KMS-11 (cell line): Measurements from ENCODE around the gene VPREB1.
"Not testable (repeated sequence)": the region's sequence is repeated elsewhere in the genome, so short reads cannot be mapped to it uniquely, and the experiment has no call there.

Experiments used
- H2AFZ ChIP-seq: fragments of 200-600 bp; sonication (generic); 2 replicates; pipeline ENCODE4 v1.6.1; 2016; ENCODE audit warnings: antibody characterized with exemption, mixed run types, low read depth
- H3K27ac ChIP-seq: fragments of 200-600 bp; sonication (generic); 2 replicates; pipeline ENCODE4 v1.6.1; 2016; ENCODE audit warnings: mild to moderate bottlenecking, mixed run types
- H3K27me3 ChIP-seq: fragments of 200-600 bp; sonication (generic); 2 replicates; pipeline ENCODE4 v1.6.1; 2017; ENCODE audit warnings: mild to moderate bottlenecking, low read depth, mixed run types, moderate library complexity; ENCODE audit not compliant: insufficient read depth
- H3K36me3 ChIP-seq: fragments of 200-600 bp; sonication (generic); 2 replicates; pipeline ENCODE4 v1.6.1; 2017; ENCODE audit warnings: mild to moderate bottlenecking, mixed run types; ENCODE audit not compliant: insufficient read depth
- H3K4me1 ChIP-seq: fragments of 200-600 bp; sonication (generic); 2 replicates; pipeline ENCODE4 v1.6.1; 2016; ENCODE audit warnings: mild to moderate bottlenecking, low read depth, mixed run types; ENCODE audit not compliant: poor library complexity, severe bottlenecking
- H3K4me2 ChIP-seq: fragments of 200-600 bp; sonication (generic); 2 replicates; pipeline ENCODE4 v1.7.0; 2016; ENCODE audit warnings: mild to moderate bottlenecking, mixed run types
- H3K4me3 ChIP-seq: fragments of 200-600 bp; sonication (generic); IDR thresholded peaks from 2 replicates; pipeline ENCODE4 v1.6.1; 2017; ENCODE audit warnings: low read depth, low read length, mixed read lengths; ENCODE audit not compliant: insufficient read depth
- H3K79me2 ChIP-seq: fragments of 200-600 bp; sonication (generic); 2 replicates; pipeline ENCODE4 v1.6.1; 2016; ENCODE audit warnings: low read depth, mixed run types; ENCODE audit not compliant: insufficient read depth
- H3K9ac ChIP-seq: fragments of 200-600 bp; sonication (generic); 2 replicates; pipeline ENCODE4 v1.6.1; 2016; ENCODE audit warnings: mild to moderate bottlenecking, mixed run types
- H4K20me1 ChIP-seq: fragments of 200-600 bp; sonication (generic); 2 replicates; pipeline ENCODE4 v1.6.1; 2016; ENCODE audit warnings: mild to moderate bottlenecking, mixed run types; ENCODE audit not compliant: insufficient read depth

Gene VPREB1

DNA sequence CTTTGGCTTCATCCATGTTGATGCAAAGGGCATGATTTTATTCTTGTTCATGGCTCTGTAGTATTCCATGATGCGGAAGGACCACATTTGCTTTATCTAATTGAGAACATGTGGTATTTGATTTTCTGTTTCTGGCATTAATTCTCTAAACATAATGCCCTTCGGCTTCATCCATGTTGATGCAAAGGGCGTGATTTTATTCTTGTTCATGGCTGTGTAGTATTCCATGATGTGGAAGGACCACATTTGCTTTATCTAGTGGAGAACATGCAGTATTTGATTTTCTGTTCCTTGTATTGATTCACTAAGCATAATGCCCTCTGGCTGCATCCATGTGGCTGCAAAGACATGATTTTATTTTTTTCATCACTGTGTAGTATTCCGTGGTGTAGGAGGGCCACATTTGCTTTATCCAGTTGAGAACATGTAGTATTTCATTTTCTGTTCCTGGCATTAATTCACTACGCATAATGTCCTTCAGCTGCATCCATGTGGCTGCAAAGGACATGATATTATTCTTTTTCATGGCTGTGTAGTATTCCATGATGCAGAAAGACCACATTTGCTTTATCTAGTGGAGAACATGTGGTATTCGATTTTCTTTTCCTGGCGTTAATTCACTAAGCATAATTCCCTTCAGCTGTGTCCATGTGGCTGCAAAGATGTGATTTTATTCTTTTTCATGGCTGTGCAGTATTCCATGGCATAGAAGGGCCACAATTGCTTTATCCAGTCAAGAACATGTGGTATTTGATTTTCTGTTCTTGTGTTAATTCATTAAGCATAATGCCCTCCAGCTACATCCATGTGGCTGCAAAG lies 14.2 kb downstream of the VPREB1 start:
- H3K9ac ChIP-seq, H4K20me1 ChIP-seq, H3K79me2 ChIP-seq, H3K36me3 ChIP-seq, H3K4me1 ChIP-seq, H3K27me3 ChIP-seq, H3K4me3 ChIP-seq, H3K27ac ChIP-seq, H3K4me2 ChIP-seq, H2AFZ ChIP-seq: not testable (repeated sequence)

DNA sequence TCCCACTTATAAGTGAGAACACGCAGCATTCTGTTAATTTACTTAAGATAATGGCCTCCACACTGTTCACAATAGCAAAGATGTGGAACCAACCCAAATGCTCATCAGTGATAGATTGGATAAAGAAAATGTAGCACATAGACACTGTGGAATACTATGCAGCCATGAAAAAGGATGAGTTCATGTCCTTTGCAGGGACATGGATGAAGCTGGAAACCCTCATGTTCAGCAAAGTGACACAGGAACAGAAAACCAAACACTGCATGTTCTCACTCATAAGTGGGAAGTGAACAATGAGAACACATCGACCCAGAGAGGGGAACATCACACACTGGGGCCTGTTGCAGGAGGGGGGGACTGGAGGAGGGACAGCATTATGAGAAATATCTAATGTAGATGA lies 15.6 kb downstream of the VPREB1 start:
- H3K27ac ChIP-seq, H3K9ac ChIP-seq, H3K79me2 ChIP-seq, H4K20me1 ChIP-seq, H3K4me3 ChIP-seq, H3K4me1 ChIP-seq, H3K27me3 ChIP-seq, H3K4me2 ChIP-seq, H2AFZ ChIP-seq, H3K36me3 ChIP-seq: not testable (repeated sequence)

DNA sequence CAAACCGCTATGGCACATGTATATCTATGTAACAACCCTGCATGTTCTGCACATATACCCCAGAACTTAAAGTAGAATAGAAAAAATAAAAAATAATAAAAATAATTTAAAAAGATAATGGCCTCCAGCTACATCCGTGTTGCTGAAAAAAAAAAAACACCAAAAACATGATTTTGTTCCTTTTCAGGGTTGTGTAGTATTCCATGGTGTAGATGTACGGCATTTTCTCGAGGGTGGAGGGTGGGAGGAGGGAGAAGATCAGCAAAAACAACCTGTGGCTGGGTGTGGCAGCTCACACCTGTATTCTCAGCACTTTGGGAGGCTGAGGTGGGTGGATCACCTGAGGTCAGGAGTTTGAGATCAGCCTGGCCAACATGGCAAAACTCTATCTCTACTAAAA lies 16.0 kb downstream of the VPREB1 start:
- H3K4me3 ChIP-seq, H2AFZ ChIP-seq, H3K4me1 ChIP-seq, H3K36me3 ChIP-seq, H3K9ac ChIP-seq, H3K4me2 ChIP-seq, H3K27me3 ChIP-seq, H3K79me2 ChIP-seq, H3K27ac ChIP-seq, H4K20me1 ChIP-seq: not testable (repeated sequence)

DNA sequence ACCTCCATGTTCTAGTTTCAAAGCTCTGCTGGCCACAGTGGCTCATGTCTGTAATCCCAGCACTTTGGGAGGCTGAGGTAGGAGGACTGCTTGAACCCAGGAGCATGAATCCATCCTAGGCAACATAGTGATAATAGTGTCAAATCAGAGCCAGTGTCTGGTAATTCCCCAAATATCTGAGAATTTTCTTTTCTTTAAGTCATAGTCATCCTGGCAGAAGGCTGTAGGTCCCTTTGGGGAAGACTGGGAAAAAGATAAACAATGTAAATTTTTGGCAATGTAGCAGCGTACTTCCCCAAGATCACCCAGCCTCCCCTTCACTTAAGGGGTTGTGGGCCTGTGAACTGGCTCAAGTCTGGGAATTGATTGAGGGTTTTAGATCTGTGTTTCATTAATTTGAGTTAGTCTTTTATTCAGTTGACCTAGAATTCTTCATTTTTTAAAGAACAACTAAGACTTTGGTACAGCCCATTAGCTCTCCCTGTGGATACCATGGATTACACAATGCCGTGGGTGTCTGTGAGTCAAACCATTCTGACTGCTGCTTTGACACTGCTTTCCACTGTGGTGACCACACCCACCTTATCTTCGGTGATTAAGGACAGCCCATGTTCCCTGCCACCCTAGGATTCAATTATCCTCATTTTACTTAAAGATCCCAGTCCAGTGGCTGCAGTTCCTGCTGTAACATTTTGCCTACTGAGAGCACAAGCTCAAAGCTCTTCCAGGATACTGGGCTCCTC lies 17.9 kb downstream of the VPREB1 start:
- not testable (repeated sequence) for H3K9ac ChIP-seq, H3K27me3 ChIP-seq, H2AFZ ChIP-seq, H3K4me3 ChIP-seq, H3K4me1 ChIP-seq, H3K79me2 ChIP-seq, H3K36me3 ChIP-seq, H4K20me1 ChIP-seq, H3K4me2 ChIP-seq, H3K27ac ChIP-seq

DNA sequence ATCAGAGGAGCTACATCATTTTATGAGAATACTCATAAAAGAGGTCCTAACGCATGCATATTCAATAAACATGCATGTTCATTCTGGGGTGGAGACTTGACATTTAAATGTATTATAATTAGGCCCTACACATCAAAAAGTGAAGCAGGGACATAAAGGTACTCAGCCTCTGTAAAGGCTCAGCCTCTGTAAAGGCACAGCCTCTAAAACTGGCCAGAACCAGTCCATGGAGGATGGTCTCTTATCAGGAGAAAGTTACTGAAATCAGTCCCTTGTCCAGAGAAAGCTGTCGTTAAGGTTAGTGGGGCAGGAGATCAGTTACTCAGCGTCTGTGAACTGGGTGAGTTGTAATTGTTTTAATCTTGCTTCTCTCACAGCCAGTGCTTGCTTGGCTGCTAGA lies 19.2 kb downstream of the VPREB1 start:
- not testable (repeated sequence) for H3K36me3 ChIP-seq, H3K79me2 ChIP-seq, H2AFZ ChIP-seq, H3K4me2 ChIP-seq, H3K4me1 ChIP-seq, H4K20me1 ChIP-seq, H3K4me3 ChIP-seq, H3K9ac ChIP-seq, H3K27me3 ChIP-seq, H3K27ac ChIP-seq

DNA sequence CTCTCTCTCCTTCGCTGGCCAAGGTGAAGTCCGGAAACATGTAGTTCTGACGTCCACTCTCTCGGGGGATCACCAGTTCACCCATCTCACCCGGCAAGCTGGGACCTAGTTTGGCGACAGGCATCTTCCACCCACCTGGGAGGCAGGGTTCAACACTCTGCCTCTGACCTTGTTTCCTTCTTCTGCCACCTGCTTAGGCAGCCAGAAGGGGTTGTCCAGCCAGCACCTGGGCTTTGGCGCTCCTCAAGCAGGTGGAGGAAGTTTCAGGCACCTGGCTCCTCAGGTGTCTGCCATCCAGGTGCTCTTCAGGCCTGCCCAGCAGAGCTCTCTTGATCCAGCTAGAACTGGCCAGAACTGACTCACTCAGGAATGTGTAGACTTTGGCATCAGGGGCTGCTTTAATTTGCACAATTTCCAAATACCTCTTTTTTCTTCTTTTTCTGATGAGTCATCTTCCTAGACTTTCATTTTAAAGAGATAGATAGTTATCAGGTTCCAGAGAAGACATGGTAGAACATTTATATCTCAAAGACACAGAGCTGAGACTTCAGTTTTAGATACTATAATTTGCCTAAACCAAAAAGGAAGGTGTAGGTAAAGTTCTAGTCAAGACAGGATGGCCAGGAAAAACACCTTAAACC lies 25.6 kb downstream of the VPREB1 start:
- not testable (repeated sequence) for H3K36me3 ChIP-seq

DNA sequence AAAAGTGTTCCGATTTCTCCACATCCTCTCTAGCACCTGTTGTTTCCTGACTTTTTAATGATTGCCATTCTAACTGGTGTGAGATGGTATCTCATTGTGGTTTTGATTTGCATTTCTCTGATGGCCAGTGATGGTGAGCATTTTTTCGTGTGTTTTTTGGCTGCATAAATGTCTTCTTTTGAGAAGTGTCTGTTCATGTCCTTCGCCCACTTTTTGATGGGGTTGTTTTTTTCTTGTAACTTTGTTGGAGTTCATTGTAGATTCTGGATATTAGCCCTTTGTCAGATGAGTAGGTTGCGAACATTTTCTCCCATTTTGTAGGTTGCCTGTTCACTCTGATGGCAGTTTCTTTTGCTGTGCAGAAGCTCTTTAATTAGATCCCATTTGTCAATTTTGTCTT lies 32.8 kb downstream of the VPREB1 start:
- H3K4me1 ChIP-seq, H3K4me3 ChIP-seq, H4K20me1 ChIP-seq, H3K4me2 ChIP-seq, H3K79me2 ChIP-seq, H2AFZ ChIP-seq, H3K9ac ChIP-seq, H3K27ac ChIP-seq, H3K36me3 ChIP-seq, H3K27me3 ChIP-seq: not testable (repeated sequence)

More for the DNA sequence above, 25.6 kb downstream of the VPREB1 start:
- not testable (repeated sequence) for H3K4me3 ChIP-seq, H2AFZ ChIP-seq, H4K20me1 ChIP-seq, H3K4me1 ChIP-seq, H3K27ac ChIP-seq, H3K9ac ChIP-seq, H3K79me2 ChIP-seq, H3K27me3 ChIP-seq, H3K4me2 ChIP-seq

DNA sequence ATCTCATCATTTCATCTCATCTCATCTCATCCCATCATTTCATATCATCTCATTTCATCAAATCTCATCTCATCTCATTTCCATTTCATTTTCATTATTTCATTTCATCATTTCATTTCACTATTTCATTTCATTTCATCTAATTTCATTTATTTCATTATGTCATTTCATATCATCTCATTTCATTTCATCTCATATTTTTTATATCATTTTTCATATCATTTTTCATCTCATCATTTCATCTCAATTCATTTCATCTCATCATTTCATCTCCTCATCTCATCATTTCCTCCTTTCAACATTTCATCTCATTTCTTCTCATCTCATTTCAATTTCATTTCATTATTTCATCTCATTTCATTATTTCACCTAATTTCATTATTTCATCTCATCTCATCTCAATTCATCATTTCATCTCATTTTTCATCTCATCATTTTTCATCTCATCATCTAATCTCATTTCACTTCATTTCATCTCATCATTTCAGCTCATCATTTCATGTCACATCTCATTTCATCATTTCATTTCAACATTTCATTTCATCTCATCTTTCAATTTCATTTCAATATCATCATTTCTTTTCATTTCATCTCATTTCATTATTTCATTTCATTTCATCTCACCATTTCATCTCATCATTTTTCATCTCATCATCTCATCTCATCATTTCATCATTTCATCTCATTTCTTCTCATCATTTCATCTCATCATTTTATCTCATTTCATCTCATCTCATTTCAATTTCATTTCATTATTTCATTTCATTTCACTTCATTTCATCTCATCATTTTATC lies 40.6 kb downstream of the VPREB1 start:
- H3K27me3 ChIP-seq, H3K79me2 ChIP-seq, H2AFZ ChIP-seq, H3K36me3 ChIP-seq, H3K4me3 ChIP-seq, H3K4me2 ChIP-seq, H3K4me1 ChIP-seq, H3K9ac ChIP-seq, H4K20me1 ChIP-seq, H3K27ac ChIP-seq: not testable (repeated sequence)

DNA sequence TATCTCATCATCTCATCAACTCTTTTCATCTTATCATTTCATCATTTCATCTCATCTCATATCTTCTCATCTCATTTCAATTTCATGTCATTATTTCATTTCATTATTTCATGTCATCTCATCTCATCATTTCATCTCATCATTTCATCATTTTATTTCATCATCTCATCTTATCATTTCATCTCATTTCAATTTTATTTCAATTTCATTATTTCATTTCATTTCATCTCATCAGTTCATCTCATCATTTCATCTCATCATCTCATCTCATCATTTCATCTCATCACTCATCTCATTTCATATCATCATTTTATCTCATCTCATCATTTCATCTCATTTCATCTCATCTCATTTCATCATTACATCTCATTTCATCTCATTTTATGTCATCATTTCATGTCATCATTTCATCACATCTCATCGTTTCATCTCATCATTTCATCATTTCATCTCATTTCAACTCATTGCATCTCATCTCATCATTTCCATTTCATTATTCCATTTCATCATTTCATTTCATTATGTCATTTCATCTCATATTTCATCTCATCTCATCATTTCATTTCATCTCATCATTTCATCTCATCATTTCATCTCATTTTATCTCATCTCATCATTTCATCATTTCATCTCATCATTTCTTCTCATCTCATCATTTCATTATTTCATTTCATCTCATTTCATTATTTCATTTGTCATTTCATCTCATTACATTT lies 42.0 kb downstream of the VPREB1 start:
- not testable (repeated sequence) for H2AFZ ChIP-seq, H3K79me2 ChIP-seq, H3K4me1 ChIP-seq, H3K27ac ChIP-seq, H3K27me3 ChIP-seq, H4K20me1 ChIP-seq, H3K36me3 ChIP-seq, H3K4me3 ChIP-seq, H3K9ac ChIP-seq, H3K4me2 ChIP-seq
